Liver (tissue), 9 donors: Measurements from ENCODE around the gene TEX30. TPM values are rescaled to one million over a fixed set of nuclear protein-coding genes. Genes with fewer than 3 reads are reported as not detected.

Experiments used
- DNase-seq: peaks from one replicate; pipeline ENCODE4 v3.0.0-alpha.2; 2017; ENCODE audit warnings: low spot score
- H3K27ac ChIP-seq, 2 donors: one replicate each; pipeline ENCODE4 v1.7.0; 2013; ENCODE audit warnings: inconsistent platforms in 2 of 2, low read length in 2 of 2, control low read depth in 1 of 2, low read depth in 1 of 2, mild to moderate bottlenecking in 1 of 2
- H3K27me3 ChIP-seq, 4 donors: one replicate each; pipeline versions ENCODE4 v1.6.1 to v1.7.0; 2013; ENCODE audit warnings: low read length in 3 of 4, inconsistent platforms in 1 of 4, mild to moderate bottlenecking in 1 of 4, moderate library complexity in 1 of 4; ENCODE audit not compliant: control insufficient read depth in 4 of 4, insufficient read depth in 4 of 4
- H3K36me3 ChIP-seq, 4 donors: one replicate each; pipeline versions ENCODE4 v1.6.1 to v1.7.0; 2013; ENCODE audit warnings: low read length in 3 of 4, mild to moderate bottlenecking in 3 of 4, low read depth in 1 of 4, moderate library complexity in 1 of 4; ENCODE audit not compliant: control insufficient read depth in 4 of 4, insufficient read depth in 3 of 4
- H3K4me1 ChIP-seq, 4 donors: one replicate each; pipeline versions ENCODE4 v1.6.1 to v1.7.0; 2013; ENCODE audit warnings: low read length in 3 of 4, mild to moderate bottlenecking in 3 of 4, moderate library complexity in 1 of 4; ENCODE audit not compliant: control insufficient read depth in 4 of 4, insufficient read depth in 4 of 4
- H3K4me3 ChIP-seq, 3 donors: one replicate each; pipeline versions ENCODE4 v1.6.1 to v1.7.0; 2013; ENCODE audit warnings: low read length in 3 of 3, control low read depth in 1 of 3, low read depth in 1 of 3, mild to moderate bottlenecking in 1 of 3
- H3K9ac ChIP-seq, 2 donors: one replicate each; pipeline ENCODE4 v1.7.0; 2013; ENCODE audit warnings: low read length in 2 of 2, mild to moderate bottlenecking in 2 of 2, moderate library complexity in 2 of 2, control low read depth in 1 of 2, low read depth in 1 of 2
- H3K9me3 ChIP-seq, 4 donors: one replicate each; pipeline versions ENCODE4 v1.6.1 to v1.7.0; 2013; ENCODE audit warnings: low read length in 3 of 4; ENCODE audit not compliant: control insufficient read depth in 4 of 4
- ATF3 ChIP-seq: IDR thresholded peaks from 2 replicates; pipeline ENCODE4 v1.6.1; 2016; ENCODE audit warnings: antibody characterized with exemption
- CTCF ChIP-seq: fragments of 150-350 bp; IDR thresholded peaks from 2 replicates; pipeline ENCODE4 v1.5.1; 2017; ENCODE audit warnings: improper control_type of control experiment, low read depth, low read length; ENCODE audit not compliant: missing input control
- EGR1 ChIP-seq, 2 donors: IDR thresholded peaks; 2 replicates each; pipeline ENCODE4 v1.6.1; 2016 to 2018; ENCODE audit warnings: antibody characterized with exemption in 2 of 2, low read depth in 2 of 2
- FOXA1 ChIP-seq: IDR thresholded peaks from 2 replicates; pipeline ENCODE4 v1.6.1; 2016; ENCODE audit warnings: antibody characterized with exemption
- FOXA2 ChIP-seq: IDR thresholded peaks from 2 replicates; pipeline ENCODE4 v1.6.1; 2016; ENCODE audit warnings: antibody characterized with exemption
- GABPA ChIP-seq, 2 donors: IDR thresholded peaks in 1 of 2; conservative IDR thresholded peaks in 1 of 2; 2 replicates each; pipeline ENCODE4 v1.6.1; 2016; ENCODE audit warnings: antibody characterized with exemption in 2 of 2, mild to moderate bottlenecking in 1 of 2, moderate library complexity in 1 of 2
- HNF4A ChIP-seq, 2 donors: conservative IDR thresholded peaks; 2 replicates each; pipeline ENCODE4 v1.6.1; 2016; ENCODE audit warnings: antibody characterized with exemption in 2 of 2, mild to moderate bottlenecking in 2 of 2
- HNF4G ChIP-seq: IDR thresholded peaks from 2 replicates; pipeline ENCODE4 v1.6.1; 2016; ENCODE audit warnings: antibody characterized with exemption
- JUND ChIP-seq, 2 donors: IDR thresholded peaks; 2 replicates each; pipeline ENCODE4 v1.6.1; 2016; ENCODE audit warnings: antibody characterized with exemption in 2 of 2
- MAX ChIP-seq: IDR thresholded peaks from 2 replicates; pipeline ENCODE4 v1.6.1; 2016; ENCODE audit warnings: antibody characterized with exemption
- NR2F2 ChIP-seq: IDR thresholded peaks from 2 replicates; pipeline ENCODE4 v1.6.1; 2016; ENCODE audit warnings: antibody characterized with exemption
- RAD21 ChIP-seq, 2 donors: IDR thresholded peaks; 2 replicates each; pipeline ENCODE4 v1.6.1; 2016; ENCODE audit warnings: antibody characterized with exemption in 2 of 2, mild to moderate bottlenecking in 2 of 2
- RXRA ChIP-seq, 2 donors: IDR thresholded peaks; 2 replicates each; pipeline ENCODE4 v1.6.1; 2017 to 2018; ENCODE audit warnings: antibody characterized with exemption in 2 of 2, mild to moderate bottlenecking in 1 of 2
- SP1 ChIP-seq: IDR thresholded peaks from 2 replicates; pipeline ENCODE4 v1.6.1; 2018; ENCODE audit warnings: antibody characterized with exemption, mild to moderate bottlenecking
- TAF1 ChIP-seq: conservative IDR thresholded peaks from 2 replicates; pipeline ENCODE4 v1.6.1; 2016; ENCODE audit warnings: antibody characterized with exemption, mild to moderate bottlenecking
- YY1 ChIP-seq: IDR thresholded peaks from 2 replicates; pipeline ENCODE4 v1.6.1; 2016; ENCODE audit warnings: antibody characterized with exemption, mild to moderate bottlenecking
- WGBS: extraction: QIAGEN DNeasy Blood & Tissue Kit; methylation state at CpG from one replicate; pipeline ENCODE4 v1.1.7; 2013; 5-methylcytosine and 5-hydroxymethylcytosine counted together
- polyA plus RNA-seq, 2 donors: library from polyadenylated mRNA; stranded (reverse) in 1 of 2; unstranded in 1 of 2; fragments of 200-250 nt in 1 of 2; fragments of >200 nt in 1 of 2; fragmentation: Nextera tagmentation in 1 of 2; extraction: Ambion mirVana in 1 of 2; gene quantifications; one replicate each; pipeline versions ENCODE4 v1.2.1 to v1.2.3, GENCODE V29; 2013 to 2015
- total RNA-seq, 2 donors: library from RNA; depleted of rRNA; stranded (reverse); fragments of >200 nt; gene quantifications; one replicate each; pipeline ENCODE4 v1.2.3, GENCODE V29; 2014
- TF ChIP-seq, protein P1 (sequence below): IDR thresholded peaks from 2 replicates; pipeline ENCODE4 v1.6.1; 2016; ENCODE audit warnings: antibody characterized with exemption
- TF ChIP-seq, protein P2 (sequence below): IDR thresholded peaks from 2 replicates; pipeline ENCODE4 v1.6.1; 2016; ENCODE audit warnings: antibody characterized with exemption, mild to moderate bottlenecking
- donor health status: healthy.
- donor health status: healthy.
- donor health status: healthy.
- donor health status: healthy.
- donor health status: healthy.

The TEX30 gene
- total and polyA plus RNA-seq, 4 donors = 9.9 to 28.2 (median 12.2) TPM

GRCh38 chr13:102726430-102726829, 47.2 kb downstream of the TEX30 start:
- H3K36me3 ChIP-seq = no peaks in the 10 kb centered on the region
- H3K27ac ChIP-seq = no peak overlapping the region
- no peak overlapping the region for H3K4me3 ChIP-seq
- H3K9me3 ChIP-seq = peaks cover 0 to 7% (median under 1%) of the 10 kb centered on the region in 4 donors
- H3K9ac ChIP-seq = no peak overlapping the region
- DNase-seq = no peak
- H3K4me1 ChIP-seq = peaks cover 0 to 3% (median 1%) of the 10 kb centered on the region in 4 donors
- no peaks in the 10 kb centered on the region for H3K27me3 ChIP-seq
- 76% methylated on average over 2 of the region's 2 CpGs for WGBS
- TF ChIP-seq HNF4G = no peak
- peak in 1 of 2 donors; percentile 26 for TF ChIP-seq RAD21 (IDR thresholded peaks at IDR 0.05)

GRCh38 chr13:102724923-102725322, 48.7 kb downstream of the TEX30 start:
- TF ChIP-seq NR2F2 (no peak), SP1 (peak; percentile 55), JUND (IDR thresholded peaks at IDR 0.05) (peak in 1 of 2 donors; percentile 50), TAF1 (no peak), RXRA (IDR thresholded peaks at IDR 0.05) (peak; percentile 44 to 74), EGR1 (IDR thresholded peaks at IDR 0.05; ENCODE audit: low read depth in 2 of 2) (peak in 1 of 2 donors; percentile 36), RAD21 (IDR thresholded peaks at IDR 0.05) (peak; percentile 66 to 77), HNF4G (no peak), MAX (peak; percentile 30), FOXA2 (no peak), CTCF (peak; percentile 31), GABPA (IDR thresholded peaks at IDR 0.05 in 1 of 2, conservative IDR thresholded peaks at IDR 0.05 in 1 of 2) (peak in 1 of 2 donors; percentile 39), FOXA1 (no peak), ATF3 (peak; percentile 17), HNF4A (conservative IDR thresholded peaks at IDR 0.05) (peak; percentile 67 to 75), YY1 (peak; percentile 39)
- TF ChIP-seq, protein P1, sequence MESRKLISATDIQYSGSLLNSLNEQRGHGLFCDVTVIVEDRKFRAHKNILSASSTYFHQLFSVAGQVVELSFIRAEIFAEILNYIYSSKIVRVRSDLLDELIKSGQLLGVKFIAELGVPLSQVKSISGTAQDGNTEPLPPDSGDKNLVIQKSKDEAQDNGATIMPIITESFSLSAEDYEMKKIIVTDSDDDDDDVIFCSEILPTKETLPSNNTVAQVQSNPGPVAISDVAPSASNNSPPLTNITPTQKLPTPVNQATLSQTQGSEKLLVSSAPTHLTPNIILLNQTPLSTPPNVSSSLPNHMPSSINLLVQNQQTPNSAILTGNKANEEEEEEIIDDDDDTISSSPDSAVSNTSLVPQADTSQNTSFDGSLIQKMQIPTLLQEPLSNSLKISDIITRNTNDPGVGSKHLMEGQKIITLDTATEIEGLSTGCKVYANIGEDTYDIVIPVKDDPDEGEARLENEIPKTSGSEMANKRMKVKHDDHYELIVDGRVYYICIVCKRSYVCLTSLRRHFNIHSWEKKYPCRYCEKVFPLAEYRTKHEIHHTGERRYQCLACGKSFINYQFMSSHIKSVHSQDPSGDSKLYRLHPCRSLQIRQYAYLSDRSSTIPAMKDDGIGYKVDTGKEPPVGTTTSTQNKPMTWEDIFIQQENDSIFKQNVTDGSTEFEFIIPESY = no peak
- TF ChIP-seq, protein P2, sequence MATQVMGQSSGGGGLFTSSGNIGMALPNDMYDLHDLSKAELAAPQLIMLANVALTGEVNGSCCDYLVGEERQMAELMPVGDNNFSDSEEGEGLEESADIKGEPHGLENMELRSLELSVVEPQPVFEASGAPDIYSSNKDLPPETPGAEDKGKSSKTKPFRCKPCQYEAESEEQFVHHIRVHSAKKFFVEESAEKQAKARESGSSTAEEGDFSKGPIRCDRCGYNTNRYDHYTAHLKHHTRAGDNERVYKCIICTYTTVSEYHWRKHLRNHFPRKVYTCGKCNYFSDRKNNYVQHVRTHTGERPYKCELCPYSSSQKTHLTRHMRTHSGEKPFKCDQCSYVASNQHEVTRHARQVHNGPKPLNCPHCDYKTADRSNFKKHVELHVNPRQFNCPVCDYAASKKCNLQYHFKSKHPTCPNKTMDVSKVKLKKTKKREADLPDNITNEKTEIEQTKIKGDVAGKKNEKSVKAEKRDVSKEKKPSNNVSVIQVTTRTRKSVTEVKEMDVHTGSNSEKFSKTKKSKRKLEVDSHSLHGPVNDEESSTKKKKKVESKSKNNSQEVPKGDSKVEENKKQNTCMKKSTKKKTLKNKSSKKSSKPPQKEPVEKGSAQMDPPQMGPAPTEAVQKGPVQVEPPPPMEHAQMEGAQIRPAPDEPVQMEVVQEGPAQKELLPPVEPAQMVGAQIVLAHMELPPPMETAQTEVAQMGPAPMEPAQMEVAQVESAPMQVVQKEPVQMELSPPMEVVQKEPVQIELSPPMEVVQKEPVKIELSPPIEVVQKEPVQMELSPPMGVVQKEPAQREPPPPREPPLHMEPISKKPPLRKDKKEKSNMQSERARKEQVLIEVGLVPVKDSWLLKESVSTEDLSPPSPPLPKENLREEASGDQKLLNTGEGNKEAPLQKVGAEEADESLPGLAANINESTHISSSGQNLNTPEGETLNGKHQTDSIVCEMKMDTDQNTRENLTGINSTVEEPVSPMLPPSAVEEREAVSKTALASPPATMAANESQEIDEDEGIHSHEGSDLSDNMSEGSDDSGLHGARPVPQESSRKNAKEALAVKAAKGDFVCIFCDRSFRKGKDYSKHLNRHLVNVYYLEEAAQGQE = peak; percentile 26
- H3K4me1 ChIP-seq = peaks cover 0 to 3% (median 1%) of the 10 kb centered on the region in 4 donors
- H3K4me3 ChIP-seq = no peak overlapping the region
- 45% methylated on average over 6 of the region's 6 CpGs for WGBS
- H3K36me3 ChIP-seq = no peaks in the 10 kb centered on the region
- H3K27me3 ChIP-seq = no peaks in the 10 kb centered on the region
- H3K9ac ChIP-seq = no peak overlapping the region
- H3K9me3 ChIP-seq = no peaks in the 10 kb centered on the region
- H3K27ac ChIP-seq = no peak overlapping the region
- DNase-seq = no peak
